Measurements from ENCODE around the gene SOCS1. TPM values are rescaled to one million over a fixed set of nuclear protein-coding genes. Genes with fewer than 3 reads are reported as not detected.
A peak's percentile ranks its signal among the peaks of the same experiment; 100 is the strongest.

The SOCS1 gene, protein sequence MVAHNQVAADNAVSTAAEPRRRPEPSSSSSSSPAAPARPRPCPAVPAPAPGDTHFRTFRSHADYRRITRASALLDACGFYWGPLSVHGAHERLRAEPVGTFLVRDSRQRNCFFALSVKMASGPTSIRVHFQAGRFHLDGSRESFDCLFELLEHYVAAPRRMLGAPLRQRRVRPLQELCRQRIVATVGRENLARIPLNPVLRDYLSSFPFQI
- 1.4 and 1.6 TPM in 2 replicates for total RNA-seq (2022)
- Bru-seq, nascent RNA, result percentile 34 among the genes with signal in this experiment
- percentile 25 among the genes with signal in this experiment for BruChase-seq, experiment 1, labeled RNA remaining after a 6-hour chase
- percentile 25 among the genes with signal in this experiment for BruChase-seq, experiment 2, labeled RNA remaining after a 2-hour chase
- long read RNA-seq, partial matches to known transcripts, result 0 of 3 reads
- long read RNA-seq, other reads (novel, unspliced or antisense), result 0 of 3 reads

DNA sequence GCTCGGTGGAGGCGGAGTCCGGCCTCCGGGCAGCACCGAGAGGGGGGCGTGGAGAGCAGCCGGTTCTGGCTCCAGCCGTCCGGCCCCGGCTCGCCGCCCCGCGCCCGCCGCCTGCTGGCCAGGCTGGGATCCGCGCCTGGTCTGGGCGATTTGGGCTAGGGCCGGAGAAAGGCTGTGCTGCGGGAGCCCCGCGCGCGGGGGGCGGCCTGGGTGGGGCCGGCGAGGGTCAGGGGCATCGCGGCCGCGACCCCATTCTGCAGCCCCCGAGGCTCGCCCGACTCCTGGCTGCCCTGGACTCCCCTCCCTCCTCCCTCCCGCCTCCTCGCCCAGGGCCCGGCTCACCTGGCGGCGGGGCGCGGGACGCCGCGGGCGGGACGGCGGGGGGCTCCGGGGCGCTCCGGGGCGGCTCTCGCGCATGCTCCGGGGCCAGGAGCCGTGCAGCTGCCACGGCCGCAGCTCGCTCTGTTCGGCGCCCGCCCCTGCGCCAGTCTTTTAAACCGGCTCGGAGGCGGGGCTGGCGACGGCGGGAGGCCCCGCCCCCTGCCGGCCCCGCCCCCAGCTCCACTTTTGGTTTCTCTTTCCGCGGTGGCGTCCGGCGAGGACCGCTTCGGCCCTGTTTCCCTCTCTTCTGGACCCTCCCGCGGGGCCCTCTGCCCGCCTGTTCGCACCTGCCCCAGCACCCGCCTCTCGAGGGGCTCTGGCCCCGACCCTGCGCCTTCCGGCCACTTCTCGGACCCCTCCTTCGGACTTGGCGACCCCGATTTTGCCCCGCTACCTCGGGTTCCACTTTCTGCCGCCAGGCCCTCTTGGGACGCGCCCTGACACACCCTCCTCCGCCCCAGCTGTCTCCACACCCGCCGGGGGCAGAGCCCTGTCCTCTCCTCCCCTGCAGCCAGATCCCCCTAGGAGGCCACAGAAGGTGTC lies at the start of gene SOCS1:
SOCS1 (minus strand) TSS at position 468 of the 924 bp plus-strand sequence. CDS start 726 bp downstream, outside the sequence.
- Mint-ChIP-seq H3K27me3 (ENCODE audit: insufficient read depth, unreplicated experiment) (no peaks in the 10 kb centered on the region), H3K27ac (ENCODE audit: low read depth, unreplicated experiment) (peak within 1 kb of the TSS; percentile 98), H3K4me1 (ENCODE audit: insufficient read depth, unreplicated experiment) (peaks cover 8% of the 10 kb centered on the region), H3K36me3 (ENCODE audit: insufficient read depth, unreplicated experiment) (peaks cover 16% of the 10 kb centered on the region), H3K4me3 (ENCODE audit: unreplicated experiment) (peak within 1 kb of the TSS; percentile 97), H3K9me3 (ENCODE audit: unreplicated experiment) (no peaks in the 10 kb centered on the region)
- POLR2A ChIA-PET, result interaction anchor here (0.6 to 3.2 kb wide), 30 partner anchors 12 to 552 kb away, joined by 3 to 26 read pairs (median 4); partner anchors contain the start of genes CLEC16A and TNP2
- CTCF ChIA-PET, result interaction anchor here (0.5 to 11.0 kb wide), 57 partner anchors 9 to 1186 kb away, joined by 3 to 342 read pairs (median 4); no protein-coding TSS in a partner anchor
- BruUV-seq (replicated peaks), result no TSS peak
- intact Hi-C loops (cut with micrococcal nuclease), result loop anchor here (2.0 to 10.0 kb wide), 5 partner anchors 54 to 154 kb away; no protein-coding TSS in a partner anchor
- TF ChIP-seq, protein P1, sequence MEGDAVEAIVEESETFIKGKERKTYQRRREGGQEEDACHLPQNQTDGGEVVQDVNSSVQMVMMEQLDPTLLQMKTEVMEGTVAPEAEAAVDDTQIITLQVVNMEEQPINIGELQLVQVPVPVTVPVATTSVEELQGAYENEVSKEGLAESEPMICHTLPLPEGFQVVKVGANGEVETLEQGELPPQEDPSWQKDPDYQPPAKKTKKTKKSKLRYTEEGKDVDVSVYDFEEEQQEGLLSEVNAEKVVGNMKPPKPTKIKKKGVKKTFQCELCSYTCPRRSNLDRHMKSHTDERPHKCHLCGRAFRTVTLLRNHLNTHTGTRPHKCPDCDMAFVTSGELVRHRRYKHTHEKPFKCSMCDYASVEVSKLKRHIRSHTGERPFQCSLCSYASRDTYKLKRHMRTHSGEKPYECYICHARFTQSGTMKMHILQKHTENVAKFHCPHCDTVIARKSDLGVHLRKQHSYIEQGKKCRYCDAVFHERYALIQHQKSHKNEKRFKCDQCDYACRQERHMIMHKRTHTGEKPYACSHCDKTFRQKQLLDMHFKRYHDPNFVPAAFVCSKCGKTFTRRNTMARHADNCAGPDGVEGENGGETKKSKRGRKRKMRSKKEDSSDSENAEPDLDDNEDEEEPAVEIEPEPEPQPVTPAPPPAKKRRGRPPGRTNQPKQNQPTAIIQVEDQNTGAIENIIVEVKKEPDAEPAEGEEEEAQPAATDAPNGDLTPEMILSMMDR (IDR thresholded peaks at IDR 0.05; ENCODE audit: unreplicated experiment), result peak; percentile 95
- peak; percentile 80 for DNase-seq (ENCODE audit: unreplicated experiment)

DNA sequence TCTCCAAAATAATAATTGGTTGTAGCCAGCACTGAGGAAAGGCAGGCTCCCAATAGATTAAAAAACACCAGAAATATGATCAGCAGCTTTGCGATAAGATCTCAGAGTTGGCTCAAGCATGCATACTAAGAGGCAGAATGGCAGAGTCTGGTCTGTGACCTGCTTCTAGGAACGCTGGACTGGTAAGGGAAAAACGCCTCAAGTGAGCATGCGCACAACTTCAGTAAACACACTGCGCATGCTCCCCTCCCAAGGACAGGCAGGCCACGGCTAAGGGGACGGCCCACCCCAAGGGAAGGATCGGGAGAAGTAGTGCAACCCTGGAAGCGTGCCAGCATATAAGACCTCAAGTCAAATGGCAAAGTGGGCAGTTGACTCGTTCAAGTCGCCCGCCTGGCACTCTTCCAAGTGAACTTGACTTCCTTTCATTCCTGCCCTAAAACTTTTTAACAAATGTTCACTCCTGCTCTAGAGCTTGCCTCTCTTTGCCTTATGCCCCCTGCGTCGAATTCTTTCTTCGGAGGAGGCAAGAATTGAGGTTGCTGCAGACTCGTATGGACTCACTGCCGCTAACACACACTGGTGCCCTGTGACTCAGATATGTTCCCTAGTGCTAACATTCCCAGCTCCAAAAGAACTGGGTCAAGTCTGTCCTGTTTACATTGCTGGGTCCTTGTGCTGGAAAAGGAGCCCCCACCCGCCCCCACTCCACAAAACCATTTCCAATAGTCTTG lies 47.6 kb upstream of the SOCS1 start:
- Mint-ChIP-seq H3K36me3 (ENCODE audit: insufficient read depth, unreplicated experiment) (no peaks in the 10 kb centered on the region), H3K27ac (ENCODE audit: low read depth, unreplicated experiment) (no peak overlapping the region), H3K4me3 (ENCODE audit: unreplicated experiment) (no peak overlapping the region), H3K9me3 (ENCODE audit: unreplicated experiment) (no peaks in the 10 kb centered on the region), H3K4me1 (ENCODE audit: insufficient read depth, unreplicated experiment) (peaks cover 6% of the 10 kb centered on the region), H3K27me3 (ENCODE audit: insufficient read depth, unreplicated experiment) (no peaks in the 10 kb centered on the region)
- intact Hi-C loops (cut with micrococcal nuclease), result no loop called here
- TF ChIP-seq, protein P1 (IDR thresholded peaks at IDR 0.05; ENCODE audit: unreplicated experiment), result no peak
- BruUV-seq (replicated peaks), result no TSS peak
- ChIA-PET POLR2A (no interaction called here), CTCF (interaction anchor here (1.0 kb wide), 1 partner anchor 46 kb away, joined by 3 read pairs; no protein-coding TSS in a partner anchor)
- DNase-seq (ENCODE audit: unreplicated experiment), result no peak

DNA sequence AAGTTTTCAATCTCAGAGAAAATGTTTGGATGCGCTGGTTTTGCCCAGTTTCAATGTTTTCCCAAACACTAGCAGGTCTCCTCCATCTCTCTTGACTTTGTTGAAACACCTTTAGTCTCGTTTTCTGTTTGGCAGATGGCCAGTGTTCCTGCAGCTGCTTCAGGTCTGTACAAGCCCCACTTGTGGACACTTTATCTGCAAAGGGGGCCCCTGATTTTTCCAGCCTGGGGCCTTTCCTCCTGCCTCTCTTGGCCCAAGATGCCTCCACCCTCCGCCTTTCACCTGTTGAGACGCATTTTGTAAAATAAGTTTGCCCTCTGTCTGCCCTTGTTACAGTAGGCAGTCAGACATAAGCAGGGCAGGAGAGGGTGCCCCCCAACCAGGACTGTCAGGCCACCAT lies 47.0 kb upstream of the SOCS1 start:
- CTCF ChIA-PET, result interaction anchor here (1.0 kb wide), 1 partner anchor 340 kb away, joined by 3 read pairs; no protein-coding TSS in a partner anchor
- DNase-seq (ENCODE audit: unreplicated experiment), result peak; percentile 55
- Mint-ChIP-seq H3K36me3 (ENCODE audit: insufficient read depth, unreplicated experiment) (no peaks in the 10 kb centered on the region), H3K27me3 (ENCODE audit: insufficient read depth, unreplicated experiment) (no peaks in the 10 kb centered on the region), H3K9me3 (ENCODE audit: unreplicated experiment) (no peaks in the 10 kb centered on the region), H3K27ac (ENCODE audit: low read depth, unreplicated experiment) (no peak overlapping the region), H3K4me3 (ENCODE audit: unreplicated experiment) (no peak overlapping the region), H3K4me1 (ENCODE audit: insufficient read depth, unreplicated experiment) (peaks cover 6% of the 10 kb centered on the region)
- BruUV-seq (replicated peaks), result no TSS peak
- POLR2A ChIA-PET, result no interaction called here
- TF ChIP-seq, protein P1 (IDR thresholded peaks at IDR 0.05; ENCODE audit: unreplicated experiment), result no peak
- intact Hi-C loops (cut with micrococcal nuclease), result no loop called here

Measured in MCF 10A (cell line).